ENCODE measurements around the gene PHOSPHO1. TPM values are rescaled to one million over a fixed set of nuclear protein-coding genes. Genes with fewer than 3 reads are reported as not detected.

PHOSPHO1 gene
- total RNA-seq, 2 experiments from 2014 or later, result not detected

DNA sequence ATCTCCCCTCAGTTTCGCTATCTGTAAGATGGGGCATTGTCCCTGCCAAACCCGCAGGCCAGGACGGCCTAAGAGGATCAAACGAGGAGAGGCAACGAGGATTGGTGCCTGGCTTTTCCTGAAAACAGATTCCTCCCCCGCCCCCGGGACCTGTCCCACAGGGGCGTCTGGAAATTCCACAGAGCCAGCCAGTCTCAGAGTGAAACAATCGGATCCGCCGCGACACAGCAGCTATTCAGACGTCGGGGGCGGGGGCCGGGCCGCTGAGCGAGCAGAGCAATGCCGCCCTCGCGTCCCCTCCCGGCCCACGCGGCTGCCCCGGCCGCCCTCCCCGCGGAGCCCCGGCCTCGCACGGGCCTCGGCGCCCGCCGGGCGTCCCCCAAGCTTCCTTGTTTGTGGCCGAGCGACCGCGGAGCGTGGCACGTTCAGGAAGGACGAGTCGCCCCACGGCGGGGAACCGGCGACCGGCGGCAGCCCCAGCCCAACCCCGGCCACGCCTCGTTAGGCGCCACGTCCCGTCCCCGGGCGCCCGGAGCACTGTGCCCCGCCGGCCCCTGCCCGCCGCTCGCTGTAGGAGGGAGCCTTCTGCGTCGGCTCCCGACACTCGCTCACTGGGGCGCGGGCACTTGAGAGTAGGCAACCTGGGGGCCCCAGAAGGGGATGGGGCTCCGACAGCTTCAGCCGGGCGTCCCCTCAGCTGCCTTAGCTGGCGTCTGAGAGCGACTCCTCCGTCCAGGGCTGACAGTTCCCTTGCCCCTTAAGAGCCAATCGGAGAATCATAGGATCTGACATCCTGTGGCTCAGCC is 29.6 kb upstream of the PHOSPHO1 start:
- peak; percentile 60 for DNase-seq
- H3K9me3 Mint-ChIP-seq, result no peaks in the 10 kb centered on the region
- CTCF ChIA-PET, result interaction anchor here (0.6 to 3.3 kb wide), 4 partner anchors 31 to 158 kb away, joined by 3 to 9 read pairs (median 4); no protein-coding TSS in a partner anchor
- H3K4me3 Mint-ChIP-seq, result peak overlapping the region; percentile 79
- intact Hi-C loops (cut with micrococcal nuclease), result no loop called here
- no peaks in the 10 kb centered on the region for H3K27me3 Mint-ChIP-seq (ENCODE audit: low read depth)
- H3K36me3 Mint-ChIP-seq (ENCODE audit: low read depth), result no peaks in the 10 kb centered on the region
- H3K27ac Mint-ChIP-seq, result peak overlapping the region; percentile 46
- H3K4me1 Mint-ChIP-seq (ENCODE audit: low read depth), result peaks cover 13% of the 10 kb centered on the region

DNA sequence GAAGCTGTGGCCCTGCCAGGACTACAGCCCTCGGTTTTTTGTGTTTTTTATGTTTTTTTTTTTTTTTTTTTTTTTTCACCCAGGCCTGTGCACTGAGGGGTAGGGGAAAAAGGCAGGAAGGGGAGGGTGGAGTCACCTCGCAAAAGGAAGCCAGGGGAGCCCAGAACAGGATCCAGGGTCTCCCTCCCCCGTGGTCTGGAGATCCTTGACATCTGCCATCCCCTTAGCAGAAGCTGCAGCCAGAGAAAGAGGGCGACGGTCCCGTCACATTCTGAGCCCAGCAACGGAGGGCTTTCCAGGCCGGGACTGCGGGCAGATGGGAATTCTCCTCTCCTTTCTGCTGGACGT is 29.1 kb upstream of the PHOSPHO1 start:
- H3K27ac Mint-ChIP-seq, result no peak overlapping the region
- H3K27me3 Mint-ChIP-seq (ENCODE audit: low read depth), result no peaks in the 10 kb centered on the region
- intact Hi-C loops (cut with micrococcal nuclease), result no loop called here
- H3K4me1 Mint-ChIP-seq (ENCODE audit: low read depth), result peaks cover 13% of the 10 kb centered on the region
- H3K9me3 Mint-ChIP-seq, result no peaks in the 10 kb centered on the region
- peak overlapping the region; percentile 78 for H3K4me3 Mint-ChIP-seq
- no peak for DNase-seq
- no peaks in the 10 kb centered on the region for H3K36me3 Mint-ChIP-seq (ENCODE audit: low read depth)
- CTCF ChIA-PET, result interaction anchor here (0.7 to 3.3 kb wide), 4 partner anchors 31 to 128 kb away, joined by 3 to 9 read pairs (median 4); no protein-coding TSS in a partner anchor

DNA sequence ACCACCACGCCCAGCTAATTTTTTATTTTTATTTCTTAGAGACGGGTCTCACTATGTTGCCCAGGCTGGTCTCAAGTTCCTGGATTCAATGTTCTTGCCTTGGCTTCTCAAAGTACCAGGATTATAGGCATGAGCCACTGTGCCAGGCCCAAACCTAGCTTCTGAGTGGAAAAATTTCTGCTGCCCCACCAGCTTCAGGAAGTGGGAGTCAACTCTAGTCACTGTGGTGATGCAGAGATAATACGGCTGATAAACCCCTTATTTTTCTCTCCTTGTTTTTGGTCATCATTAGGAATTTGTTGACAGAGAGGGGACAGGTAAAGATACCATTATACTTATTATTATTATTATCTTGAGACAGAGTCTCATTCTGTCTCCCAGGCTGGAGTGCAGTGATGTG is 27.8 kb upstream of the PHOSPHO1 start:
- no peak for DNase-seq
- Mint-ChIP-seq H3K4me3 (no peak overlapping the region), H3K27ac (no peak overlapping the region), H3K4me1 (ENCODE audit: low read depth) (peaks cover 13% of the 10 kb centered on the region), H3K27me3 (ENCODE audit: low read depth) (no peaks in the 10 kb centered on the region), H3K9me3 (no peaks in the 10 kb centered on the region), H3K36me3 (ENCODE audit: low read depth) (no peaks in the 10 kb centered on the region)
- CTCF ChIA-PET, result interaction anchor here (0.6 to 3.3 kb wide), 6 partner anchors 31 to 440 kb away, joined by 3 to 9 read pairs (median 3); no protein-coding TSS in a partner anchor
- intact Hi-C loops (cut with micrococcal nuclease), result no loop called here

GRCh38 chr17:49255125-49255524 is 24.5 kb upstream of the PHOSPHO1 start:
- Mint-ChIP-seq H3K9me3 (no peaks in the 10 kb centered on the region), H3K27me3 (ENCODE audit: low read depth) (no peaks in the 10 kb centered on the region), H3K4me1 (ENCODE audit: low read depth) (peaks cover 8% of the 10 kb centered on the region), H3K27ac (no peak overlapping the region), H3K36me3 (ENCODE audit: low read depth) (no peaks in the 10 kb centered on the region), H3K4me3 (no peak overlapping the region)
- intact Hi-C loops (cut with micrococcal nuclease), result no loop called here
- CTCF ChIA-PET, result interaction anchor here (1.0 kb wide), 1 partner anchor 12 kb away, joined by 3 read pairs; no protein-coding TSS in a partner anchor
- DNase-seq, result no peak

- no peaks in the 10 kb centered on the region for H3K27me3 Mint-ChIP-seq (ENCODE audit: low read depth)
- H3K4me1 Mint-ChIP-seq (ENCODE audit: low read depth), result no peaks in the 10 kb centered on the region
These were observed 23.5 kb upstream of the PHOSPHO1 start for GRCh38 chr17:49254066-49254465.

DNA sequence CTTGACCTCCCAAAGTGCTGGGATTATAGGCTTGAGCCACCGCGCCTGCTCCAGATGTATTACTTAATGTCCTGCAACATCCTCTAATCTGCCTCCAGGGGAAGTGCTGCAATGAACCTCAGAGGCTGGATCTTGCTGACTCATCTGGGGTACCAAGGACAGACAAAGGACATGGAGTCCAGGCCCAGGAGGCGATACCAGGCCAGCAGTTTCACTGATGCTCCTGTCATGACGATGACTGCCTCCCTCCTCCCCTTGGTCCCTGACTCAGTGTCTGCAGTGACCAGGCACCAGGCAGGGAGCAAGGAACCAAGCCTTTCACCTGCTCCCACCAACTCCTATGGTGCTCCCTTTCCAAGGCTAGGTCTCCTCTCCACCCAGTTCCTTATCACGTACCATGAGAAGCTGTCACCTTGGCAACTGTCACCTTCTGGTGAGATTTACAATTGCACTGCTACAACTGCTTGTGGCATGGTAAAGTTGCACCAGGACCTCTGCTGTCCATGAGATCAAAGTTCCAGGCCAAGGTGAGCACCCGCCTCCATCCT is 21.6 kb upstream of the PHOSPHO1 start:
- intact Hi-C loops (cut with micrococcal nuclease), result no loop called here
- DNase-seq, result no peak
- H3K27me3 Mint-ChIP-seq (ENCODE audit: low read depth), result peaks cover 4% of the 10 kb centered on the region
- no peaks in the 10 kb centered on the region for H3K4me1 Mint-ChIP-seq (ENCODE audit: low read depth)
- H3K36me3 Mint-ChIP-seq (ENCODE audit: low read depth), result no peaks in the 10 kb centered on the region
- CTCF ChIA-PET, result no interaction called here
- H3K27ac Mint-ChIP-seq, result no peak overlapping the region
- H3K4me3 Mint-ChIP-seq, result no peak overlapping the region
- H3K9me3 Mint-ChIP-seq, result no peaks in the 10 kb centered on the region

More at GRCh38 chr17:49254066-49254465, 23.5 kb upstream of the PHOSPHO1 start:
- Mint-ChIP-seq H3K36me3 (ENCODE audit: low read depth) (no peaks in the 10 kb centered on the region), H3K27ac (no peak overlapping the region), H3K9me3 (no peaks in the 10 kb centered on the region), H3K4me3 (no peak overlapping the region)
- no peak for DNase-seq
- CTCF ChIA-PET, result interaction anchor here (0.6 to 1.2 kb wide), 2 partner anchors 74 to 93 kb away, joined by 4 to 5 read pairs; no protein-coding TSS in a partner anchor
- intact Hi-C loops (cut with micrococcal nuclease), result no loop called here

DNA sequence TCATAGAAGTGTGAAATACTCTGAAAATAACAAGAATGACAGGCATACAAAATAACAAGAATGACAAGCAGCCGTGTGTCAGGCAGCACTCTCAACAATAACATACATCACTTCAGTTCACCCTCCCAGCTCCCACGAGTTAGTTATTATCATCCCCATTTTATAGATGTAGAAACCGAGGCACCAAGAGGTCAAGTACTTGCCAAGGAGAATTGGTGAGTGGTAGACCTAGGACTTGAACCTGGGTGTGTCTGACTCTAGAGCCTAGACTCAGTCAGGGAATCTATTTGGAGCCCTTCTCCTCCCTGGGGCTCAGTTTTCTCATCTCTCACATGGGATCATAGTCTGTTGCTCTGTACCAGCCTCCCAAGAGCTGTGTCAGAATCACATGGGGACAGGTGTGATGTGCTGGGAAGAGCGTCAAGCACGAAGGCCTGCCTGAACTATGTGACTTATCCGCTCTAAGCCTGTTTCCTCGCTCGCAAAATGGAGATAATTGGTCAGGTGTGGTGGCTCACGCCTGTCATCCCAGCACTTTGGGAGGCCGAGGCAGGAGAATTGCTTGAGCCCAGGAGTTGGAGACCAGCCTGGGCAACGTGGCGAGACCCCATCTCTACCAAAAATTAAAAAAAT is 19.4 kb upstream of the PHOSPHO1 start:
- no peak overlapping the region for H3K27ac Mint-ChIP-seq
- CTCF ChIA-PET, result no interaction called here

GRCh38 chr17:49249292-49249794 is 18.8 kb upstream of the PHOSPHO1 start:
- Mint-ChIP-seq H3K27ac (no peak overlapping the region), H3K9me3 (no peaks in the 10 kb centered on the region), H3K27me3 (ENCODE audit: low read depth) (peaks cover 7% of the 10 kb centered on the region), H3K4me3 (no peak overlapping the region), H3K36me3 (ENCODE audit: low read depth) (no peaks in the 10 kb centered on the region), H3K4me1 (ENCODE audit: low read depth) (no peaks in the 10 kb centered on the region)
- CTCF ChIA-PET, result interaction anchor here (0.7 kb wide), 1 partner anchor 102 kb away, joined by 8 read pairs; no protein-coding TSS in a partner anchor
- intact Hi-C loops (cut with micrococcal nuclease), result no loop called here
- DNase-seq, result no peak

More for the DNA sequence above, 19.4 kb upstream of the PHOSPHO1 start:
- Mint-ChIP-seq H3K4me1 (ENCODE audit: low read depth) (no peaks in the 10 kb centered on the region), H3K4me3 (no peak overlapping the region), H3K9me3 (no peaks in the 10 kb centered on the region), H3K36me3 (ENCODE audit: low read depth) (no peaks in the 10 kb centered on the region), H3K27me3 (ENCODE audit: low read depth) (peaks cover 7% of the 10 kb centered on the region)
- intact Hi-C loops (cut with micrococcal nuclease), result no loop called here
- DNase-seq, result no peak

DNA sequence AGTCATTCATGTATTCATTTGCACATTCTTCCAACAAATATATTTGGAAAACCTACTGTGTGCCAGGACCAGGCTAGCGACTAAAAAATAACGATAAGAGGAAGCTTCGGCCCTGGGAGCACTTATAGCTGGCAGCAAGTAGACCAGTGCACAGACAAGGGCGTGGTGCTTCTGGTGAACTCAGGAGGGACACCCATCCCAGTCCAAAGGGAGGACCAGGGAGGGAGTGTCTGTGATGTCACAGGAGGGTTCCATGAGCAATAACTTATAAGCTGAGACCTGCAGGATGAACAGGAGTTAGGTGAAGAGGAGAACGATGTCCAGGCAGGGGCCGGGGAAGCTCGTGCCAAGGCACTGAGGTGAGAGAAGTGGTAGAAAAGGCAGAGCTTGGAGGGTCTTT is 17.4 kb upstream of the PHOSPHO1 start:
- CTCF ChIA-PET, result no interaction called here
- H3K9me3 Mint-ChIP-seq, result no peaks in the 10 kb centered on the region
- no peak overlapping the region for H3K27ac Mint-ChIP-seq
- no peak overlapping the region for H3K4me3 Mint-ChIP-seq
- H3K27me3 Mint-ChIP-seq (ENCODE audit: low read depth), result peaks cover 7% of the 10 kb centered on the region
- intact Hi-C loops (cut with micrococcal nuclease), result no loop called here
- H3K36me3 Mint-ChIP-seq (ENCODE audit: low read depth), result no peaks in the 10 kb centered on the region
- no peaks in the 10 kb centered on the region for H3K4me1 Mint-ChIP-seq (ENCODE audit: low read depth)
- no peak for DNase-seq

DNA sequence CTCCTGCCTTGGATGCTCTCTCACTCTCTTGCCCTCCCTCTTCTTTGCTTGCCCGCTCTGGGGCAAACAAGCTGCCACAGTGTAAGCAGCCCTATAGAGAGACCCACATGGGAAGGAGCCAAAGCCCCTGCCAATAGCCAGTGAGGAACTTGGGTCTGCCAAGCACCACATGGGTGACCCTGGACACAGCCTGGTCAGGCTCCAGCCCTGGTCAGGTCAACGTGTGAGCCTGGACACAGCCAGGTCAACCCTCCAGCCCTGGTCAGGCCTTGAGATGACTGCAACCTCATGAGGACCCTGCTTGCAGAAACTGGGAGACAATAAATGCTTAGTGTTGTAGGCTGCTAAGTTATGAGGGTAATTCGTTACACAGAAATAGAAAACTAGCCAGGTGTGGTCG is 14.3 kb upstream of the PHOSPHO1 start:
- H3K4me3 Mint-ChIP-seq, result no peak overlapping the region
- intact Hi-C loops (cut with micrococcal nuclease), result no loop called here
- H3K9me3 Mint-ChIP-seq, result no peaks in the 10 kb centered on the region
- H3K27ac Mint-ChIP-seq, result no peak overlapping the region
- no peaks in the 10 kb centered on the region for H3K4me1 Mint-ChIP-seq (ENCODE audit: low read depth)
- no peak for DNase-seq
- CTCF ChIA-PET, result interaction anchor here (1.1 kb wide), 1 partner anchor 65 kb away, joined by 3 read pairs; no protein-coding TSS in a partner anchor
- H3K27me3 Mint-ChIP-seq (ENCODE audit: low read depth), result peaks cover 7% of the 10 kb centered on the region
- H3K36me3 Mint-ChIP-seq (ENCODE audit: low read depth), result no peaks in the 10 kb centered on the region

GRCh38 chr17:49242813-49243212 is 12.2 kb upstream of the PHOSPHO1 start:
- Mint-ChIP-seq H3K27me3 (ENCODE audit: low read depth) (peaks cover 4% of the 10 kb centered on the region), H3K4me3 (no peak overlapping the region), H3K27ac (no peak overlapping the region), H3K9me3 (no peaks in the 10 kb centered on the region), H3K4me1 (ENCODE audit: low read depth) (no peaks in the 10 kb centered on the region), H3K36me3 (ENCODE audit: low read depth) (no peaks in the 10 kb centered on the region)
- DNase-seq, result no peak
- intact Hi-C loops (cut with micrococcal nuclease), result no loop called here
- CTCF ChIA-PET, result no interaction called here

DNA sequence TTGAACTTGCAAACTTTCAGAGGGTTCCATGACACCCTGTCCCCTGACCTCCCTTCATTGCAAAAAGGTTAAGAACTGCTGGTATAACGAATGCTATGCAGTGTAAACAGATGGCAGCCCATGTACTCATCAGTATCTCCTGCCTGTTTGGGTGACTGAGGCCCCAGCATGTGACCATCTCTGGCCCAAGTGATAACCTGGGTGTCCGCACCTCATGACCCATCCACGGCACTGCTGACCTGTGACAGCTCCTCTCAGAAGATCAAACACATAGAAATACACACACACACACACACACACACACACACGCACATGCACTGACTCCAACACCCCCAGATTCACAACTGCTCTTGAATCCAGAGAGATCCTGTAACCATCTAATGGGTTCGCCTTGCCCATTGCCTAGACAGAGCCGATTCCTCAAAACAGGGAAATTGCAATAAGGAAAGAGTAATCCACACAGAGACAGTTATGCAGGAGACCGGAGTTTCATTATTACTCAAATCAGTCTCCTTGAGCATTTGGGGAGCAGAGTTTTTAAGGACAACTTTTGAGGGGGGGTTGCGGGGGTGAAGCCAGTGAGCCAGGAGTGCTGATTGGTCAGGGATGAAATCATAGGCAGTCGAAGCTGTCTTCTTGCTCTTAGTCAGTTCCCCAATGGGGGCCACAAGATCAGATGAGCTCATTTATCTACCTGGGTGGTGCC is 11.3 kb upstream of the PHOSPHO1 start:
- Mint-ChIP-seq H3K4me3 (no peak overlapping the region), H3K27me3 (ENCODE audit: low read depth) (peaks cover under 1% of the 10 kb centered on the region), H3K27ac (no peak overlapping the region), H3K9me3 (no peaks in the 10 kb centered on the region), H3K36me3 (ENCODE audit: low read depth) (no peaks in the 10 kb centered on the region), H3K4me1 (ENCODE audit: low read depth) (no peaks in the 10 kb centered on the region)
- intact Hi-C loops (cut with micrococcal nuclease), result no loop called here
- no peak for DNase-seq
- CTCF ChIA-PET, result interaction anchor here (0.6 kb wide), 2 partner anchors 71 to 273 kb away, joined by 3 to 4 read pairs; no protein-coding TSS in a partner anchor
